Breast epithelium (tissue), 3 donors: ENCODE results near the gene KITLG.

ENCODE experiments used
- POLR2A ChIP-seq: fragments of 450-650 bp; IDR thresholded peaks from one replicate; pipeline ENCODE4 v1.6.1; 2016; ENCODE audit warnings: antibody characterized with exemption, mild to moderate bottlenecking, moderate library complexity
- TF ChIP-seq, protein P1 (sequence below), 3 donors: fragments of 450-650 bp; IDR thresholded peaks; one replicate each; pipeline ENCODE4 v1.5.1; 2016 to 2017; ENCODE audit warnings: antibody characterized with exemption in 3 of 3, mild to moderate bottlenecking in 3 of 3, moderate library complexity in 3 of 3

DNA sequence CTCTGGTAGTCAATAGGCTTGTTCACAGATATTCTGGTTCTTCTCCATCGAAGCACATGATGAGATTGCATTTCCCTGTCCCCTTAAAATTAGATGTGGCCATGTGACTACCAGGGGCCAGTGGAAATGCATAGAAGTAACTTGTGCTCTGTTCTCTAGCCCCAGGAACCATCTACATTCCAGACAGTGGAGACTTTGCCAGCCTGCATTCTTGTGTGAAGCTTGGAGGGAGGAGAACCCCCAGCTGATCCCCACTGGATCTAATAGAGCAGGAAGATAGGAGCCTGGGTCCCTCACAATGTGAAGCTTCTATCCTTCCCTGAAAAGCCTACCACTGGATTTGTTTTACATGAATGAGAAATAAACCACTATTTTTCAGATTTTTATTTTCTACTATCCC lies 130.1 kb downstream of the KITLG start:
- TF ChIP-seq, protein P1, sequence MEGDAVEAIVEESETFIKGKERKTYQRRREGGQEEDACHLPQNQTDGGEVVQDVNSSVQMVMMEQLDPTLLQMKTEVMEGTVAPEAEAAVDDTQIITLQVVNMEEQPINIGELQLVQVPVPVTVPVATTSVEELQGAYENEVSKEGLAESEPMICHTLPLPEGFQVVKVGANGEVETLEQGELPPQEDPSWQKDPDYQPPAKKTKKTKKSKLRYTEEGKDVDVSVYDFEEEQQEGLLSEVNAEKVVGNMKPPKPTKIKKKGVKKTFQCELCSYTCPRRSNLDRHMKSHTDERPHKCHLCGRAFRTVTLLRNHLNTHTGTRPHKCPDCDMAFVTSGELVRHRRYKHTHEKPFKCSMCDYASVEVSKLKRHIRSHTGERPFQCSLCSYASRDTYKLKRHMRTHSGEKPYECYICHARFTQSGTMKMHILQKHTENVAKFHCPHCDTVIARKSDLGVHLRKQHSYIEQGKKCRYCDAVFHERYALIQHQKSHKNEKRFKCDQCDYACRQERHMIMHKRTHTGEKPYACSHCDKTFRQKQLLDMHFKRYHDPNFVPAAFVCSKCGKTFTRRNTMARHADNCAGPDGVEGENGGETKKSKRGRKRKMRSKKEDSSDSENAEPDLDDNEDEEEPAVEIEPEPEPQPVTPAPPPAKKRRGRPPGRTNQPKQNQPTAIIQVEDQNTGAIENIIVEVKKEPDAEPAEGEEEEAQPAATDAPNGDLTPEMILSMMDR (IDR thresholded peaks at IDR 0.05) = no peak
- no peak for TF ChIP-seq POLR2A
